Sigmoid colon (tissue), 7 donors: ENCODE results near the gene BCAN. TPM values are rescaled to one million over a fixed set of nuclear protein-coding genes. Genes with fewer than 3 reads are reported as not detected.

ENCODE experiments used
- DNase-seq: peaks from one replicate; pipeline ENCODE4 v3.0.0-alpha.2; 2019
- H3K27ac ChIP-seq, 4 donors: fragments of 200-600 bp; sonication (generic); one replicate each; pipeline ENCODE4 v1.5.1; 2016 to 2019; ENCODE audit warnings: mild to moderate bottlenecking in 1 of 4
- H3K27me3 ChIP-seq, 3 donors: fragments of 200-600 bp; sonication (generic); one replicate each; pipeline ENCODE4 v1.5.1; 2019; ENCODE audit warnings: mild to moderate bottlenecking in 1 of 3
- H3K36me3 ChIP-seq, 4 donors: fragments of 200-600 bp; sonication (generic); one replicate each; pipeline ENCODE4 v1.5.1; 2016 to 2019
- H3K4me1 ChIP-seq, 4 donors: fragments of 200-600 bp; sonication (generic); one replicate each; pipeline ENCODE4 v1.5.1; 2017 to 2019
- H3K4me3 ChIP-seq, 4 donors: fragments of 200-600 bp; sonication (generic); one replicate each; pipeline ENCODE4 v1.5.1; 2017 to 2019; ENCODE audit warnings: mild to moderate bottlenecking in 2 of 4, moderate library complexity in 1 of 4
- H3K9me3 ChIP-seq, 4 donors: fragments of 200-600 bp in 3 of 4; sonication (generic) in 3 of 4; one replicate each; pipeline versions ENCODE4 v1.5.1 to v1.6.1; 2013 to 2019
- EP300 ChIP-seq, 4 donors: sonication (generic); formaldehyde crosslinking; IDR thresholded peaks; one replicate each; pipeline ENCODE4 v1.6.1; 2017; ENCODE audit warnings: antibody characterized with exemption in 4 of 4
- POLR2A ChIP-seq, 2 donors: fragments of 450-650 bp; IDR thresholded peaks; one replicate each; pipeline ENCODE4 v1.6.1; 2016; ENCODE audit warnings: antibody characterized with exemption in 2 of 2, mild to moderate bottlenecking in 2 of 2, moderate library complexity in 2 of 2
- POLR2AphosphoS5 ChIP-seq, 4 donors: sonication (generic); formaldehyde crosslinking; IDR thresholded peaks; one replicate each; pipeline ENCODE4 v1.6.1; 2017; ENCODE audit warnings: antibody characterized with exemption in 4 of 4
- WGBS, 2 donors: extraction: QIAGEN DNeasy Blood & Tissue Kit; methylation state at CpG; one replicate each; pipeline ENCODE4 v1.1.7; 2013; 5-methylcytosine and 5-hydroxymethylcytosine counted together
- intact Hi-C: fragments of 100-400 bp; cut with DNase I; formaldehyde crosslinking; loops from one replicate; pipeline ENCODE4 v1.15.1; 2023
- polyA plus RNA-seq, 3 donors: library from polyadenylated mRNA; stranded (reverse); fragments of 200-250 nt; gene quantifications; one replicate each; pipeline ENCODE4 v1.2.3, GENCODE V29; 2013
- total RNA-seq, 4 donors: library from RNA; depleted of rRNA; stranded (reverse); fragments of >200 nt; gene quantifications; one replicate each; pipeline ENCODE4 v1.1.0, GENCODE V29; 2016
- TF ChIP-seq, protein P1 (sequence below), 4 experiments: fragments of 450-650 bp in 3 of 4; fragments of 200-600 bp in 1 of 4; IDR thresholded peaks; one replicate each; pipeline ENCODE4 v1.5.1; 2016 to 2019; ENCODE audit warnings: antibody characterized with exemption in 4 of 4, mild to moderate bottlenecking in 3 of 4, moderate library complexity in 2 of 4
- donor health status: healthy with polysubstance abuse.
- donor health status: Bipolar disorder and iron deficiency.
- donor health status: healthy.

The BCAN gene
- total and polyA plus RNA-seq, 7 donors = 0.12 to 2.9 (median 2.1) TPM; not detected in 3

DNA sequence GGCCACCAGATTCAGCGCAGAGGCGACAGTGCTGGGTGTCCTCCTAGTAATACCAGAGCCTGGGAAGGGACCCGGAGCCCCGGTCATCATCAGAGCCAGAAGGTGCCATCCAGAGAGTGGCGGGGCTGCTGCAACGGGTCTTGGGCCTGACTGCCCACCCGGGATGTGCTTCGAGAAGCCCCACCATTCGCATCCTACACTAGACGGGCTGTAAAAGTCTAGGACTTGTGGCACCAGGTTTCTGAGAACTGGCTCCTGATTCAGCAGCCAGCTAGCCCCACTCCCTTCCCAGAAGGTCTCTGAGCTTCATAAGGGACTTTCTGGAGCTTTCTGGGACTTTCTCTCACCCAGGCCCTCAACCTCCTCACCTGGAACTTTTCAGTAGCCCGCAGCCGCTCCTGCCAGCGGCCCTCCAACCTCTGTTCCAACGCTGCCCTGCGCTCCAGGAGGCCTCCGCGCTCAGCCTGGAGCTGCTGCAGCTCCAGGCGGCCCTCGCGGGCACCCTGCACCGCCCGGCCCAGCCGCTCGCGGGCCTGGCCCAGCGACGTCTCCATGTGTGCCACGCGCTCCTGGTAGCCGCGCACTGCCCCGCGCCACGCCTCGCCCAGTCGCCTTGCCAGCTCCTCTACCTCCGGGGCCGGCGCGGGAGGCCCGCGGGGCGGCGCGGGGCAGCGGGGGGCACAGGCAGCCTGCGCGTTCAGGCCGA is 34.4 kb downstream of the BCAN start:
- intact Hi-C loops = no loop called here
- Histone ChIP-seq H3K4me3 (peak overlapping the region; percentile 29 to 53 (median 44)), H3K27ac (peak overlapping the region; percentile 42 to 79 (median 72)), H3K4me1 (peaks cover 0 to 43% (median 33%) of the 10 kb centered on the region in 4 donors), H3K36me3 (no peaks in the 10 kb centered on the region), H3K27me3 (peaks cover 5 to 40% (median 20%) of the 10 kb centered on the region in 3 donors), H3K9me3 (no peaks in the 10 kb centered on the region)
- no peak for DNase-seq
- 22 to 31% methylated on average over 49 of the region's 49 CpGs for WGBS, 2 donors
- TF ChIP-seq POLR2AphosphoS5 (IDR thresholded peaks at IDR 0.05) = no peak
- no peak for TF ChIP-seq POLR2A (IDR thresholded peaks at IDR 0.05)
- TF ChIP-seq EP300 (IDR thresholded peaks at IDR 0.05) = no peak
- TF ChIP-seq, protein P1, sequence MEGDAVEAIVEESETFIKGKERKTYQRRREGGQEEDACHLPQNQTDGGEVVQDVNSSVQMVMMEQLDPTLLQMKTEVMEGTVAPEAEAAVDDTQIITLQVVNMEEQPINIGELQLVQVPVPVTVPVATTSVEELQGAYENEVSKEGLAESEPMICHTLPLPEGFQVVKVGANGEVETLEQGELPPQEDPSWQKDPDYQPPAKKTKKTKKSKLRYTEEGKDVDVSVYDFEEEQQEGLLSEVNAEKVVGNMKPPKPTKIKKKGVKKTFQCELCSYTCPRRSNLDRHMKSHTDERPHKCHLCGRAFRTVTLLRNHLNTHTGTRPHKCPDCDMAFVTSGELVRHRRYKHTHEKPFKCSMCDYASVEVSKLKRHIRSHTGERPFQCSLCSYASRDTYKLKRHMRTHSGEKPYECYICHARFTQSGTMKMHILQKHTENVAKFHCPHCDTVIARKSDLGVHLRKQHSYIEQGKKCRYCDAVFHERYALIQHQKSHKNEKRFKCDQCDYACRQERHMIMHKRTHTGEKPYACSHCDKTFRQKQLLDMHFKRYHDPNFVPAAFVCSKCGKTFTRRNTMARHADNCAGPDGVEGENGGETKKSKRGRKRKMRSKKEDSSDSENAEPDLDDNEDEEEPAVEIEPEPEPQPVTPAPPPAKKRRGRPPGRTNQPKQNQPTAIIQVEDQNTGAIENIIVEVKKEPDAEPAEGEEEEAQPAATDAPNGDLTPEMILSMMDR (IDR thresholded peaks at IDR 0.05) = no peak

DNA sequence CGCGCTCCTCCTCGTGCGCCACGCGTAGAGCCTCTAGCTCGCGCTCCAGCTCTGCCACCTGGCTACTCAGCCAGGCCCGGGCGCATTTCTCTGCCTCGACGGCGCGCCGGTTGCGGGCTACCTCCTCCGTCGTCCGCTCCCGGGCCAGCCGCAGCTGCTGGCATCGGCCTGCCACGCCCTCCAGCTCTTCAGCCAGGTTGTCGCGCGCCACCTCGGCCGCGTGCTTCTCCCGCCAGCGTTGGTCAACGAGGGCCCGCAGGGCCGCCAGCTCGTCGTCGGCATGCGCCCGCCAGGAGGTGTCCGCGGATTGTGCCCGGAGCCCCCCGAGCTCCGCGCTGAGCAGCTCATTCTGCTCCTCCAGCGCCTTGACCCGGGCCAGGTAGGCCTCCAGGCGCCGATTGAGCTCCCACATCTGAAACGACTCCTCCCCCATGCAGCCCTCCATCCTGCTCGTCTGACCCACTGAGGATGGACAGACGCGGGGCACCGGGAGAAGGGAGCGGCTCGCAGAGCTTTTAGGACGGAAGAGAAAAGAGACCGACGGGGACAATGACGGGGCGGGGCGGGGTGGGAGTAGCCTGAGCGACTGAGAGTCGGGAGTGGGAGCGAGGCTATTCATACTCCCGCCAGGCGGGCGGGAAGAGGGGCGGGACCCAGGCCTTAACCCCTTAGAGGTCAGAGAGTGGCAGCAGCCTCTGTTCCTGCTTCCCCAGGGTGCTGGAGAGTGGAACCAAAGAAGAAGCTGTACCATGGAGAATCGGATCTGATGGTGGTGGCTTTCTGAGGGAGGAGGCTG is 35.1 kb downstream of the BCAN start, which contains the start of gene NES:
Gene NES, minus strand, starts transcription at position 588 of the 796 bp plus-strand sequence. Its CDS starts 143 bp downstream, at position 445.
- Histone ChIP-seq H3K4me1 (peaks cover 0 to 43% (median 33%) of the 10 kb centered on the region in 4 donors), H3K27me3 (peaks cover 5 to 46% (median 20%) of the 10 kb centered on the region in 3 donors), H3K36me3 (no peaks in the 10 kb centered on the region), H3K4me3 (peak within 1 kb of the TSS; percentile 29 to 53 (median 44)), H3K9me3 (no peaks in the 10 kb centered on the region), H3K27ac (peak within 1 kb of the TSS; percentile 42 to 79 (median 72))
- DNase-seq = peak; percentile 89
- TF ChIP-seq POLR2A (IDR thresholded peaks at IDR 0.05) (no peak), POLR2AphosphoS5 (IDR thresholded peaks at IDR 0.05) (peak in 3 of 4 donors; percentile 43 to 57 (median 53))
- intact Hi-C loops = no loop called here
- WGBS, 2 donors = 2 to 3% methylated on average over 70 of the region's 70 CpGs

DNA sequence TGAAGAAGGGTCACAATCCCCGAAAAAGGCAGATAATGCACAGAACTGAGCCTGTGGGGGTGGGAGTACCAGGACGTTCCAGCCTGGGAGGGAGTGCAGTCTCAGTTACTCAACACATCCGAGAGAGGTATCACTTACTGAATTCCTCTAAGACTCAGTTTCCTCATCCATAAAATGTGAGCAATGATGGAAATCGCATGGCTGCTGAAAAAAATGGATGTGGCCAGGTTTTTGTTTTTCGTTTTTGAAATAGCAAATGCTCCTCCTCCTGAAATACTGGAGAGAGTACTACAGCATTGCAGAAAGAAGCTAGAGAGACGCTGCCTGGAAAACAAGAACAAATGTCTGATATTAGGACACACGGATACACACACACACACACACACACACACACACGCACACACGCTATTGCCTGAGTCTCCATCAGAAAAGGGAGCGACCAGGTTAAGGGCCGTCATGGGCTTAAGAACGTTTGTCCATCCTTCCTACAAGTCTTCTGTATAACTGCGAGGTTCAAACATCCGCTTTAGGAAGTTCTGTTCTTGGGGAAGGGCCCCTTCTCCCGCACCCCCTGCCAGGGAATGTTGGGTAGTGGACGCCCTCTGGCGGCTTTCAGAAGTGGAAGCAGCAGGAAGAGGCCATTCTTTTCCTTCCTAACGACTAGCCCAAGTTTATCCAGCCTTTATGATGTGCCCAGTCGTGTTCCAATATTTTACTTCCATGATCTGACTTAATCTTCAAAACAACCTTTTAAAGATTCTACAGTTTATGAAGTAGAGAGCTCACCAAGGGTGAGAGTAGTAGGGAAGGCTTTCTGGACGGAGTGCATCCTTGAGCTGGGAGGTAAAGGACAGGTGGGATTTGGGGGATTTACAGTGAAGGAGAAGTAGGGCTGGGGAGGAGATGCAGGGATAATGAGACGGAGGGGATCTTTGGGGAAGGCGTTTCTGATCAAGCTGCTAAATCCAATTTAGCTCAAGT is 36.0 kb downstream of the BCAN start:
- peaks cover 0 to 43% (median 33%) of the 10 kb centered on the region in 4 donors for H3K4me1 ChIP-seq
- peak overlapping the region; percentile 29 to 53 (median 44) for H3K4me3 ChIP-seq
- no peaks in the 10 kb centered on the region for H3K36me3 ChIP-seq
- intact Hi-C loops = loop anchor here (1.0 kb wide), 1 partner anchor 18 kb away; no protein-coding TSS in a partner anchor
- H3K27me3 ChIP-seq = peaks cover 5 to 46% (median 20%) of the 10 kb centered on the region in 3 donors
- peak overlapping the region; percentile 42 to 79 (median 72) for H3K27ac ChIP-seq
- 2 to 4% methylated on average over 22 of the region's 22 CpGs for WGBS, 2 donors
- TF ChIP-seq POLR2AphosphoS5 (IDR thresholded peaks at IDR 0.05) (peak in 1 of 4 donors; percentile 30), POLR2A (IDR thresholded peaks at IDR 0.05) (no peak)
- TF ChIP-seq, protein P1 (IDR thresholded peaks at IDR 0.05) = peak; percentile 84 to 93 (median 89)
- no peaks in the 10 kb centered on the region for H3K9me3 ChIP-seq
- peak; percentile 88 for DNase-seq

DNA sequence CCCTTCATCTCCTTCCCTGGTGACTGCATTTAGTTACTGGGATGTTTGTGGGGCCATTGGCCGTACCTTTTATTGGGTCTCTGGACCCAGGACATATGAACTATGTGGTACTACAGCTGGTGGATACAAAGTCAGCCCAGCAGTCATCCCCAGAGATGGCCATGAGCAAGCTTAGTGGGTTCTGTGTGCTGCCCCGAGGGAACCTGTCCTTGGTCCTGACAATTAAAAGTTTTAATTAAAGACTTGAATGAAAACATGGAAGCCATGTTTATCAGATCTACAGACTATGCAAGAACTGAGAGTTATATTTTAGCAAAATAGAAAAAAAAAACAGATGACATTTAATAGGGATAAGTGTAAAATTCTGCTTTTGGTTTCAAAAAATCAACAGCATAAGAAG is 38.1 kb downstream of the BCAN start:
- DNase-seq = no peak
- H3K9me3 ChIP-seq = no peaks in the 10 kb centered on the region
- peaks cover 5 to 62% (median 20%) of the 10 kb centered on the region in 3 donors for H3K27me3 ChIP-seq

More for the DNA sequence above, 38.1 kb downstream of the BCAN start:
- Histone ChIP-seq H3K4me1 (peaks cover 0 to 32% (median 27%) of the 10 kb centered on the region in 4 donors), H3K27ac (no peak overlapping the region), H3K36me3 (no peaks in the 10 kb centered on the region), H3K4me3 (no peak overlapping the region)
- 40 to 58% methylated on average over 2 of the region's 2 CpGs for WGBS, 2 donors
- intact Hi-C loops = no loop called here
- TF ChIP-seq EP300 (IDR thresholded peaks at IDR 0.05) (no peak), POLR2A (IDR thresholded peaks at IDR 0.05) (no peak), POLR2AphosphoS5 (IDR thresholded peaks at IDR 0.05) (no peak)
- TF ChIP-seq, protein P1 (IDR thresholded peaks at IDR 0.05) = no peak
